HEK293 (cell line): ENCODE measurements around the gene TMTC1.

ENCODE experiments used
- CTCF ChIA-PET: fragments of 350-600 bp; formaldehyde crosslinking; extraction: SDS; loops from one replicate; lab custom pipeline; 2021; ENCODE audit warnings: antibody characterized with exemption; lab: Yijun Ruan, JAX
- POLR2A ChIA-PET: fragments of 300-600 bp; formaldehyde crosslinking; extraction: SDS; loops from one replicate; lab custom pipeline; 2020; ENCODE audit warnings: antibody characterized with exemption, inconsistent platforms; lab: Yijun Ruan, JAX
- H3K27ac ChIP-seq: fragments of 200-500 bp; sonication (Bioruptor generic); 2 replicates; pipeline ENCODE4 v1.5.1; 2014; ENCODE audit warnings: low read depth, low read length, control low read depth, inconsistent platforms; ENCODE audit errors: extremely low read depth
- H3K36me3 ChIP-seq, 2 experiments: fragments of 200-500 bp in 1 of 2; sonication (Bioruptor generic) in 1 of 2; 1 replicate in 1 of 2; 2 replicates in 1 of 2; pipeline ENCODE4 v1.5.1; 2014 to 2017; ENCODE audit warnings: inconsistent platforms in 2 of 2, low read length in 2 of 2; ENCODE audit not compliant: control insufficient read depth in 2 of 2, insufficient read depth in 1 of 2
- H3K4me1 ChIP-seq: fragments of 200-500 bp; sonication (Bioruptor generic); 2 replicates; pipeline ENCODE4 v1.5.1; 2014; ENCODE audit warnings: mild to moderate bottlenecking, low read length, inconsistent platforms; ENCODE audit not compliant: control insufficient read depth, insufficient read depth
- H3K4me3 ChIP-seq: 2 replicates; pipeline ENCODE4 v1.5.1; 2011; ENCODE audit warnings: low read depth, mild to moderate bottlenecking, control low read depth, low read length, moderate library complexity
- H3K9me3 ChIP-seq: fragments of 200-500 bp; sonication (Bioruptor generic); 2 replicates; pipeline ENCODE4 v1.5.1; 2014; ENCODE audit warnings: low read depth, low read length, inconsistent platforms; ENCODE audit not compliant: control insufficient read depth, insufficient read depth
- HIC1 ChIP-seq: fragments of 450-650 bp; formaldehyde crosslinking; IDR thresholded peaks from 2 replicates; pipeline ENCODE4 v1.5.1; 2016; ENCODE audit warnings: missing biosample characterization, missing genetic modification characterization
- IKZF3 ChIP-seq: fragments of 450-650 bp; IDR thresholded peaks from 2 replicates; pipeline ENCODE4 v1.5.0; 2018; ENCODE audit warnings: missing biosample characterization, mild to moderate bottlenecking, missing genetic modification characterization, moderate library complexity
- KLF10 ChIP-seq: fragments of 450-650 bp; IDR thresholded peaks from 2 replicates; pipeline ENCODE4 v1.5.1; 2018; ENCODE audit warnings: missing biosample characterization, mild to moderate bottlenecking, missing genetic modification characterization
- KLF7 ChIP-seq: fragments of 450-650 bp; formaldehyde crosslinking; IDR thresholded peaks from 2 replicates; pipeline ENCODE4 v1.5.1; 2016; ENCODE audit warnings: missing biosample characterization, missing genetic modification characterization, borderline replicate concordance
- SCRT2 ChIP-seq: fragments of 450-650 bp; formaldehyde crosslinking; IDR thresholded peaks from 2 replicates; pipeline ENCODE4 v1.5.1; 2016; ENCODE audit warnings: missing biosample characterization, missing genetic modification characterization
- WT1 ChIP-seq: fragments of 450-650 bp; formaldehyde crosslinking; IDR thresholded peaks from 2 replicates; pipeline ENCODE4 v1.5.1; 2016; ENCODE audit warnings: missing biosample characterization, missing genetic modification characterization
- YY2 ChIP-seq: fragments of 450-650 bp; formaldehyde crosslinking; IDR thresholded peaks from 2 replicates; pipeline ENCODE4 v1.5.1; 2016; ENCODE audit warnings: missing biosample characterization, missing genetic modification characterization
- ZBTB20 ChIP-seq: fragments of 450-650 bp; formaldehyde crosslinking; IDR thresholded peaks from 2 replicates; pipeline ENCODE4 v1.5.1; 2016; ENCODE audit warnings: missing biosample characterization, missing genetic modification characterization
- ZBTB48 ChIP-seq: fragments of 450-650 bp; formaldehyde crosslinking; IDR thresholded peaks from 2 replicates; pipeline ENCODE4 v1.5.1; 2016; ENCODE audit warnings: missing biosample characterization, missing genetic modification characterization
- ZFHX2 ChIP-seq: fragments of 450-650 bp; formaldehyde crosslinking; conservative IDR thresholded peaks from 2 replicates; pipeline ENCODE4 v1.5.1; 2016; ENCODE audit warnings: missing biosample characterization, missing genetic modification characterization
- ZNF37A ChIP-seq: fragments of 450-650 bp; IDR thresholded peaks from 2 replicates; pipeline ENCODE4 v1.5.1; 2018; ENCODE audit warnings: missing biosample characterization, missing genetic modification characterization
- ZNF548 ChIP-seq: fragments of 450-650 bp; formaldehyde crosslinking; IDR thresholded peaks from 2 replicates; pipeline ENCODE4 v1.5.1; 2016; ENCODE audit warnings: missing biosample characterization, missing genetic modification characterization
- ZNF558 ChIP-seq: fragments of 450-650 bp; formaldehyde crosslinking; IDR thresholded peaks from 2 replicates; pipeline ENCODE4 v1.5.1; 2016; ENCODE audit warnings: missing biosample characterization, missing genetic modification characterization
- ZNF629 ChIP-seq: fragments of 450-650 bp; formaldehyde crosslinking; IDR thresholded peaks from 2 replicates; pipeline ENCODE4 v1.5.1; 2017; ENCODE audit warnings: missing biosample characterization, missing genetic modification characterization
- ZNF639 ChIP-seq: fragments of 450-650 bp; formaldehyde crosslinking; IDR thresholded peaks from 2 replicates; pipeline ENCODE4 v1.5.1; 2016; ENCODE audit warnings: missing biosample characterization, missing genetic modification characterization
- ZNF658 ChIP-seq: fragments of 450-650 bp; formaldehyde crosslinking; IDR thresholded peaks from 2 replicates; pipeline ENCODE4; 2016; ENCODE audit warnings: missing biosample characterization, missing genetic modification characterization
- ZNF677 ChIP-seq: fragments of 450-650 bp; IDR thresholded peaks from 2 replicates; pipeline ENCODE4 v1.5.0; 2018; ENCODE audit warnings: missing biosample characterization, mild to moderate bottlenecking, missing genetic modification characterization, moderate library complexity
- ZNF701 ChIP-seq: fragments of 450-650 bp; formaldehyde crosslinking; IDR thresholded peaks from 2 replicates; pipeline ENCODE4 v1.5.1; 2016; ENCODE audit warnings: missing biosample characterization, missing genetic modification characterization
- ZNF843 ChIP-seq: fragments of 450-650 bp; formaldehyde crosslinking; IDR thresholded peaks from 2 replicates; pipeline ENCODE4 v1.5.1; 2016; ENCODE audit warnings: missing biosample characterization, missing genetic modification characterization
- ZSCAN18 ChIP-seq: fragments of 450-650 bp; formaldehyde crosslinking; IDR thresholded peaks from 2 replicates; pipeline ENCODE4 v1.5.1; 2016; ENCODE audit warnings: missing biosample characterization, missing genetic modification characterization
- ZXDB ChIP-seq: fragments of 450-650 bp; formaldehyde crosslinking; IDR thresholded peaks from 2 replicates; pipeline ENCODE4 v1.5.1; 2016; ENCODE audit warnings: missing biosample characterization, missing genetic modification characterization
- TF ChIP-seq, protein P1 (sequence below): fragments of 450-650 bp; formaldehyde crosslinking; IDR thresholded peaks from 2 replicates; pipeline ENCODE4 v1.5.1; 2017; ENCODE audit warnings: missing biosample characterization, missing genetic modification characterization
- TF ChIP-seq, protein P2 (sequence below): fragments of 450-650 bp; formaldehyde crosslinking; IDR thresholded peaks from 2 replicates; pipeline ENCODE4 v1.5.1; 2016; ENCODE audit warnings: missing biosample characterization, missing genetic modification characterization
- TF ChIP-seq, protein P3 (sequence below): fragments of 450-650 bp; formaldehyde crosslinking; IDR thresholded peaks from 2 replicates; pipeline ENCODE4 v1.5.1; 2016; ENCODE audit warnings: missing biosample characterization, missing genetic modification characterization

Gene TMTC1

GRCh38 chr12:29563636-29564035, 220.1 kb downstream of the TMTC1 start (continued):
- no peak for TF ChIP-seq ZBTB20 (tag by site-specific recombination)
- no peak for TF ChIP-seq ZNF843
- no peak for TF ChIP-seq ZXDB (tag by site-specific recombination)
- TF ChIP-seq, protein P1, sequence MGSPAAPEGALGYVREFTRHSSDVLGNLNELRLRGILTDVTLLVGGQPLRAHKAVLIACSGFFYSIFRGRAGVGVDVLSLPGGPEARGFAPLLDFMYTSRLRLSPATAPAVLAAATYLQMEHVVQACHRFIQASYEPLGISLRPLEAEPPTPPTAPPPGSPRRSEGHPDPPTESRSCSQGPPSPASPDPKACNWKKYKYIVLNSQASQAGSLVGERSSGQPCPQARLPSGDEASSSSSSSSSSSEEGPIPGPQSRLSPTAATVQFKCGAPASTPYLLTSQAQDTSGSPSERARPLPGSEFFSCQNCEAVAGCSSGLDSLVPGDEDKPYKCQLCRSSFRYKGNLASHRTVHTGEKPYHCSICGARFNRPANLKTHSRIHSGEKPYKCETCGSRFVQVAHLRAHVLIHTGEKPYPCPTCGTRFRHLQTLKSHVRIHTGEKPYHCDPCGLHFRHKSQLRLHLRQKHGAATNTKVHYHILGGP, result no peak
- no peak for TF ChIP-seq ZNF658
- no peak for TF ChIP-seq ZNF548 (tag by site-specific recombination)

DNA sequence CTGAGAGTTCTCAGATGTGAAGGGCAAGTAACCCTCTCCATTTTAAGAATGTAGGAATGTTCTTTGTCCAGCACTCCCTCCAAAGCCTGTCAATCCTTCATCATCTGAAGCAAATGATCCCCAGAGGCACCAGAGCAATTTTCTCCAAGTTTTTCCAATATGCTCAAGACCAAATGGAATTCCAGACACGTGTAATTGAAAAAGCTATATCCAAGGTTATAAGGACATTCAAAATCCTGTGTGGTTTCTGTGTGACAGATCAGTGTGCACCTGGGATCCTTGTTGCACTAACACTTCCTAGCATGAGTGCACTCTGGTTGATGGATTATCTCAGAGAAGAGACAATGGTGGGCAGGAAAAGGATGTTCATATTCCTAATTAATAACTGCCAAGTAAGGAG, 220.7 kb downstream of the TMTC1 start:
- POLR2A ChIA-PET, result no interaction called here
- no peaks in the 10 kb centered on the region for H3K36me3 ChIP-seq
- no peaks in the 10 kb centered on the region for H3K9me3 ChIP-seq
- no peak overlapping the region for H3K4me3 ChIP-seq
- H3K27ac ChIP-seq, result no peak overlapping the region
- CTCF ChIA-PET, result no interaction called here
- TF ChIP-seq KLF10 (tag by site-specific recombination) (no peak), ZFHX2 (tag by site-specific recombination) (no peak), ZNF558 (no peak), ZNF629 (tag by site-specific recombination) (no peak), IKZF3 (no peak), KLF7 (tag by site-specific recombination) (no peak), ZSCAN18 (tag by site-specific recombination) (no peak), SCRT2 (no peak), ZNF701 (tag by site-specific recombination) (no peak), YY2 (tag by site-specific recombination) (no peak), ZNF37A (tag by site-specific recombination) (no peak), ZBTB48 (tag by site-specific recombination) (no peak), WT1 (tag by site-specific recombination) (no peak), HIC1 (tag by site-specific recombination) (no peak), ZNF639 (tag by site-specific recombination) (no peak), ZNF677 (tag by site-specific recombination) (no peak)
- TF ChIP-seq, protein P2, sequence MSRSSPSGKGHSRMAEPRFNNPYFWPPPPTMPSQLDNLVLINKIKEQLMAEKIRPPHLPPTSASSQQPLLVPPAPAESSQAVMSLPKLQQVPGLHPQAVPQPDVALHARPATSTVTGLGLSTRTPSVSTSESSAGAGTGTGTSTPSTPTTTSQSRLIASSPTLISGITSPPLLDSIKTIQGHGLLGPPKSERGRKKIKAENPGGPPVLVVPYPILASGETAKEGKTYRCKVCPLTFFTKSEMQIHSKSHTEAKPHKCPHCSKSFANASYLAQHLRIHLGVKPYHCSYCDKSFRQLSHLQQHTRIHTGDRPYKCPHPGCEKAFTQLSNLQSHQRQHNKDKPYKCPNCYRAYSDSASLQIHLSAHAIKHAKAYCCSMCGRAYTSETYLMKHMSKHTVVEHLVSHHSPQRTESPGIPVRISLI (tag by site-specific recombination), result no peak
- TF ChIP-seq, protein P3, sequence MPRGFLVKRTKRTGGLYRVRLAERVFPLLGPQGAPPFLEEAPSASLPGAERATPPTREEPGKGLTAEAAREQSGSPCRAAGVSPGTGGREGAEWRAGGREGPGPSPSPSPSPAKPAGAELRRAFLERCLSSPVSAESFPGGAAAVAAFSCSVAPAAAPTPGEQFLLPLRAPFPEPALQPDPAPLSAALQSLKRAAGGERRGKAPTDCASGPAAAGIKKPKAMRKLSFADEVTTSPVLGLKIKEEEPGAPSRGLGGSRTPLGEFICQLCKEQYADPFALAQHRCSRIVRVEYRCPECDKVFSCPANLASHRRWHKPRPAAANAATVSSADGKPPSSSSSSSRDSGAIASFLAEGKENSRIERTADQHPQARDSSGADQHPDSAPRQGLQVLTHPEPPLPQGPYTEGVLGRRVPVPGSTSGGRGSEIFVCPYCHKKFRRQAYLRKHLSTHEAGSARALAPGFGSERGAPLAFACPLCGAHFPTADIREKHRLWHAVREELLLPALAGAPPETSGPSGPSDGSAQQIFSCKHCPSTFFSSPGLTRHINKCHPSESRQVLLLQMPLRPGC (tag by site-specific recombination), result no peak
- H3K4me1 ChIP-seq, result peaks cover 11% of the 10 kb centered on the region
